GM20431 (cell line): ENCODE data around the gene SSTR3.
"Not testable (repeated sequence)": the region's sequence is repeated elsewhere in the genome, so short reads cannot be mapped to it uniquely, and the experiment has no call there.

Source experiments
- in situ Hi-C: fragments of 300-500 bp; cut with MseI, MboI; formaldehyde crosslinking; loops from one replicate; pipeline ENCODE4 v1.15.0; 2020; ENCODE audit warnings: low sequenced_read_pairs; ENCODE audit not compliant: unreplicated experiment

Gene SSTR3

DNA sequence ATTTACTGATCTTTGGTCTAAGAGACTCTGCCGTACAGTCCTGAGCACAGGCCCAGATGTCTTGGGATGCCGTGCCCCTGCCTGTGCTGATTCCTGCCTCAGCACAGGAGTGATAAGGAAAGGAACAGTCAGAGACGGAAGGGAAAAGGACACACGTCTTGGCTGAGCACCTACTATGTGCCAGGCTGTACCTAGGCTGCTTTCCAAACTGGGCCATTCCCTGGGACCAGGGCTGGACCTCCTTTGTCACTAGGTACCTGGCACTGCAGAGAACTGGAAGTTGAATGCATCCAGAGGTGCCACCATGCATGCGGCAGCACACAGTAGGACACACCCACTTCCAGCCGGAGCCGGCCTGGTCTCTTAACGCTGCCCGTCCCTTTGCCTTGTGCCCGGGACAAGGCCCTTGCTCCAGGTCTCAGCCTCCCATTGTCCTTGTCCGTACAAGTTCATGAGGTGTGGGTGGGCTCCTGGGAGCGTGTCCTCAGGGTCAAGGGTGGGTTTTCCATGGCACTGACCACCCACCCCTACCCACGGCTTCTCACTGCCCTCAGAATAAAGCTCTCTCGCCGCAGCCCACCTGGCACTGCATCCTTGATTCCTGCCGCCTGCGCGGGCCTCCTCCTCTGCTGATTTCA is 1.1 kb upstream of the SSTR3 start:
- in situ Hi-C loops = no loop called here

DNA sequence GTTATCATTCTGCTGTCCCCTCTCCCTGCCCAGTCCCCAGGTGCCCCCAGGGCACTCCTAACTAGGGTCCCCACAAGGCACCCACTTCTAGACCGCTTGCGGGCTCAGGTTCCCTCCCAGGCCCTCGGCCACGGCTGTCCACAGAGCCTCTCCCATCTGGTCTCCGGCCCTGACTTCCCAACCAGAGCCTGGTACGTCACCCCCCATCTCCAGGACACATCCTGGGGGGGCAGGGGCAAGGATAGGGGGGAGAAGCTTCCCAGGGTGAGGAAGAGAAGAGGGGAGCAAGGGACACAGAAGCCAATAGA is 457 bp downstream of the SSTR3 start:
- in situ Hi-C loops = no loop called here

DNA sequence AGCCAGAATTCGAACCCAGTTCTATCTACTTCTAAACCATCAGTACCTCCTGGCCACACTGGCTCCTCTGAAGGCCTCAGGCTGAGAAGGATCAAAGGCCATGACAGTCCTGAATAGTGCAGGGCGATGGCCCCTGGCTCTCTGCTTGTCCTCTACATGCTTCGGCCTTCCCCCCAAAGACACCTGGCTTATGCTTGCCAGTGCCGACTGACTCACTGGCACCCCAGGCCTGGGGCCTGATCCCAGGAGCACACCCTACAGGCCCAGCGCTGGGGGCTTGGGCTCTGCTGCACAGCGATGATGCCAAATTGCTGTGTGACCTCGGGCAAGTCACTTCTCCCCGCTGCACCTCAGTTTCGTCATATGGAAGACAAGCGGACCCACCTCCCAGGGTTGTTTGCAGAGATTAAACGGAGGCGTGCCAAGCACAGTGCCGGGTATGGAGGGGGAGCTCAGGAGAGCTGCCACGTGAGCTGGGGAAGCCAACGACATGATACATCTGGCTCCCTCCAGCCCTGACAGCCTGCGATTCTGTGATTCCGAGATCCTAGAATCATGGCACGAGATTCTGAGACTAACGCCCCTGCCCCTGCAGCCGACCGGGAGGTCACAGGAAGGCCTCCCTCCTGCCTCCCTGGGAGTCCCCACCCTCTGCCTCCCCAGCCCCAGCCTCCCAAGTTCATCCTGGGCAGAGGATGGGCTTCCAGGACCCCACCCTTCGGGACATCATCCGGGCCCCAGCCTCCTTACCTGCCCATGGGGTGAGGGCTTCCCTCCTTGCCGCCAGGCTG is 1.0 kb downstream of the SSTR3 start:
- in situ Hi-C loops = no loop called here

DNA sequence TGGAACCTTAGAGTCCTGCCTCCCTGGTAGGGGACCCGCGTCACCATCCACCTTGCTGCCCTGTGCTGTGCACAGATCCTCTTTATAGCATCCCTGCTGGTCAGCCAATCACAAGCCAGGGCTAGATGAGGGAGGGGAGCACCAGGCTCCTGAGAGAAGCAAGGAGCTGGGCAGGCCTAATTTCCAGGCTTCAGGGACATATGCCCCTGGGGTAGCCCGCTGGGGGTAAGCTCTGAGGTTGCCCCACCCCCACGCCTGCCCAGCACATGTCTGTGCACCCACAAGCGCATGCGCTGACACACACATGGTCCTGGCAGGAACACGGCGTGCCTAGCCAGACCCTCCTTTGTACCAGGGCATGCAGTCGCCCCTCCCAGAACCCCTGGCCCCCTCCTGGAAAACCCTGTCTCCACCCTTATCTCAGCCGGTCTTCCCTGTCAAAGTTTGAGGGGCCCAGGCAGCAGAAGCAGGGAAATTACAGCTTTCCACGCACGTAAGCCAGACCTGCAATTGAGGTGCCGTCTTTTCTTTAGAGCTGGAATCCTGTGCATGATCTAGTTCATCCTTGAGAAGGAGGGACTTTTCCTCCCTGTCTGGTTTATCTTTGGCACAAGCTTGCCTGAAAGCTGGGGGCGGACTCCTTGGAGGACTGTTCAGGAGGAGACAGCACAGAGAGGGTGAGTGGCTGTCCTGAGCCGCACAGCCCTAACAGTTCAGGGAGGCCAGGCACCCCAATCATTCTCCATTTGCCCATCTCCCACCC is 2.1 kb downstream of the SSTR3 start:
- in situ Hi-C loops = no loop called here

DNA sequence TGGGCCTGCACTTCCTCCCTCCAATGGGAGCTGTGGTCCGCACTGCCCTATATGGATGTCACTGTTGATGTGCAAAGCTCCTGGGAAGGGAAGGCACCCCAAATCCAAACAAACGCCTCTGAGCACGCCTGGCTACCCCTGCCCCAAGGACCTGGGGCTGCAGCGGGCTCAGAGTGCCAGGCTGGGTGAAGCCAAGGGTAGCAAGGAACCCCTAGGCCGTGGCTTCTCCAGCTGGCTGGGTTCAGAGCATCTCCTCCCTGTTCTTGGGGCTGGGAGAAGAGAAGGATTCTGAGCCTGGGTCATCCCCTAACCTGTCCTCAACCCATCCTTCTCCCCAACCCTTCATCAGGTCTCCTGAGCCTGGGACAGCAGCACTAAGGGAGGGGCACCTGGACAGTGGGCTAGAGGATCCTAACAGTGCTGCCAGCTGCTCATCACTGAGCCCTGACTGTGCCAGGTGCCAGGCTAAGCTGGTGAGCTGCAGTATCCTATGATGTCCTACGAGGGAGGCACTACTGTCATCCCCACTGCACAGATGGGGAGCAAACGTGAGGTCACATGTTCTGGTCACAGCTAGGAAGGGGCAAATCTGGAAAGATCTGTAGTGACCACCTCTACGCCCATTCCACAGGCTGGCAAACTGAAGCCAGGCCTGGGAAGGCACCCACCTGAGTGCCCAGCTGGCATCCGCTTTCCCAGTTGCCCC is 3.0 kb downstream of the SSTR3 start:
- in situ Hi-C loops = no loop called here

DNA sequence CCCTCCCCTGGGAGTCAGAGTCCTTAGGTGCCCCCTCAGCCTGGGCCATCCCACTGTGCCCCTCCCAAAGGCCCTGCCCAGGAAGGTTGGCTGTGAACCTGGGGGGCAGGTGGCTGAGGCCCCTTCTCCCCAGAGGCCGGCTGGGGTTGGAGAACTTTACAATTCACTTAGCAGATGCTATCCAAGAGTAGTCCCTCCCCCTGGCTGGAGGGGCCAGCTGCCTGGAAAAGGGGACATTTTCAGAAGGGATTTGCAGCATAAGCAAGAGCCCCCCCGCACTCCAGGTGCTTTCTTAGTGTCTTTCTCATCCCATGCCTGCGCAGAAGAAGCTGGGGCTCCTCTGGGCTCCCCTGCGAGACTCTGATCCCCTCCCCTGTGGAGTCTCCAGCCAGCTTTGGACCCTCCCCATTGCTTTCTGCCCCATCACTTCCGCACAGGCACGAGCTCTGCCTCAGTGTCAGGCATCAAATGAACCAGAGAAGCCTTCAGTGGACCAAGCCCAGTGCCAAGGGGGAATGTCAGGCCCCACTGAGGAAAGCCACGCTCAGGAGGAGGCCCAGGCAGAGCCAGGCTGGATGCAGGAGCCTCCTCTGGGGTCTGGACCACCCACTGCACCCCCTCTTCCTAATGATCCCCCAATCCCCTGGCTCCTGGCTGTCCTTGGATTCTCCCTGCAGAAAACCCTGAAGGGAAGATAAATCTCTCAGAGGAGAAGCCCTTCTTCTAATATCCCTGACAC is 3.7 kb downstream of the SSTR3 start:
- in situ Hi-C loops = no loop called here

DNA sequence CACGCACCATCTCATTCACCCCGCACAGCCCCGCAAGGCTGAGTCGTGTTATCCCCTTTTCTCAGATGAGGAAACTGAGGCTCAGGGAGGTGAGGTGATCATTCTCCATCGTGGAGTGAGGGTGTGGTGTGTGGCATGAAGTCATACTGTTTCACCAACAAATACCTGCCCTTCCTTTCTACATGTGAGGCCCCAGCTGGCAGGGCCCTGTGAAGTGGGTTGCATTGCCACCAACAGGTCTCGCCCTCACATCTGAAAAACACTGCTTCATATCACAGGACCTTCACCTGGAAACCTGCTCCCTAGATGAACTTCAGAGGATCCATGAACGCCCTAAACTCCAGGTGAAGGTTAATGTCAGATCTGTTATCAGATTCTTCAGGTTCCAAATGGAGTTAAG is 4.3 kb downstream of the SSTR3 start:
- in situ Hi-C loops = no loop called here

DNA sequence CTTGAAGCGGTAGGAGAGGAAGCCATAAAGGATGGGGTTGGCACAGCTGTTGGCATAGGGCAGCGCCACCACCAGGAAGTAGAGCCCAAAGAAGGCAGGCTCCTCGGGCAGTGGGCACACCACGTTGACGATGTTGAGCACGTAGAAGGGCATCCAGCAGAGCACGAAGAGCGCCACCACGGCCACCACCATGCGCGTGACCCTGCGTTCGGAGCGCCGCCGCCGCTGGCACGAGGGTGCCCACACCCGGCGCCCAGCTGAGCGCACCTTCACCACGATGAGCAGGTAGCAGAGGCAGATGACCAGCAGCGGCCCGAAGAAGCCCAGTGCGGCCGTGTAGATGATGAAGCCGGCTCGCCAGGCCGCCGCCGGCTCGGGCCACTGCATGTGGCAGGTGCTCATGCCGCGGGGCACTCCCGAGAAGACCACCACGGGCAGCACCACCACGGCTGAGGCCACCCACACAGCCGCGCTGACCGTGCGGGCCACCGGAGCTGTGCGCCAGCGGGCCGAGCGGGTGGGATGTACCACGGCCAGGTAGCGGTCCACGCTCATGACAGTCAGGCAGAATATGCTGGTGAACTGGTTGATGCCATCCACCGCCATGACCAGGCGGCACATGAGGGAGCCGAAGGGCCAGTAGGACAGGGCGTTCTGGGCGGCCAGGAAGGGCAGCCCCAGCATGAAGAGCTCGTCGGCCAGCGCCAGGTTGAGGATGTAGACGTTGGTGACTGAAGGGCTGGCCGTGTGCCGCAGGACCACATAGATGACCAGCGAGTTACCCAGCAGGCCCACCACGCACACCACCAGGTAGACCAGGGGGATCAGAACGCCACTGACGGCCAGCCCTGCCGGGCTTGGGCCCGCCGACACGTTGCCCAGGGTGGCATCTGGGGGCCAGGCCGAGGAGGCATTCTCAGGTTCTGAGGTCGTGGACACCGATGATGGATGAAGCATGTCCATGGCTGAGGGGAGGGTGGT is 5.1 kb downstream of the SSTR3 start:
- in situ Hi-C loops = no loop called here

DNA sequence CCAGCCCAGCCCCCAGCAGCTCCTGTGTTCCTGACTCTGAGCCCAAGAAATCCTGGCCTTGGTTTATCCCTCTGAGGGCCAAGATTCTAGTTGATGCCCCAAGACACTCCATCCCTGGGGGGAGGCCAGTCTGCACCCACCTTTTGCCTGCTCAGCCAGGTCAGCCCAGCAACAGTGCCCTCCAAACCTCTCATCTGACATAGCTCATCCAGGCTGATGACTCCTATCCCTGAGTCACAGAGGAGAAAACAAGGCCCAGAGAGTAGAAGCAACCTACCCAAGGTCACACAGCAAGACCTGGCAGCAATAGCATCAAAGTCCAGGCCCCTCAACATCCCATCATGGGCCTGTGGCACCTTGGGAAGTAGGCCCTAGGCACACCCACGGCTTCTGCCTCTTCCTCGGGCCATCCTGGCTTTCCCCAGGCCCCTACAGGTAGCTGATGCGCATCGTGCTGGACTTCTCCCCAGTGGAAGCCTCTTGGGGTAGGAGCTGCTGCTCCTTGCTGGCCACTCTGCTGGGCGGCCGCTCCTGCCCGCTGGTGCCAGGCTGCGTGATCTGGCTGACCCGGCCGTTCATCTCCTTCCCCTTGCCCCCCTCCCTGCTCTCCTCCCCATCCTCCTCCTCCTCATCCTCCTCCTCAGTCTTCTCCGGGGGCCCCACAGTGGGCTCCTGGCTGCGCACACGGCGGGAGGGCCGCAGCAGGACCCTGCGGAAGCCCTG is 6.0 kb downstream of the SSTR3 start:
- in situ Hi-C loops = no loop called here

DNA sequence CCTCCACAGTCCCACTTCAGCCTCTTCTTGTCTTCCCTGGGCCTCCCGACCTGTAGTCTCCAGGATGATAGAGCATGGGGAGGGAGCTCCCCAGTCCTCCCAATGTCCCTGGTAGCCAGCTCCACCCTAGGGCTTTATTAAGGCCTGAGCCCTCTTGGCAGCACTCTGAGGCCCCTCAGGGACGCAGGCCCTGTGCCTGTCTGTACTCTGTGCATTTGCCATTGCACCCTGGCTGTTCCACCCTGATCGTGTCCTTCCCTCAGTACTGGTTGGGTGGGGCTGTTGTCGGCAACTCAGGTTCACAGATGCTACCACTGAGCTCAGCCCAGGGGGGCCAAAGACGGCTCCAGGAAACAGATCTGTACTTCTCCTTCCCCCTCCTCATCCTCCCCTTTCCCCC is 7.2 kb downstream of the SSTR3 start:
- in situ Hi-C loops = no loop called here

DNA sequence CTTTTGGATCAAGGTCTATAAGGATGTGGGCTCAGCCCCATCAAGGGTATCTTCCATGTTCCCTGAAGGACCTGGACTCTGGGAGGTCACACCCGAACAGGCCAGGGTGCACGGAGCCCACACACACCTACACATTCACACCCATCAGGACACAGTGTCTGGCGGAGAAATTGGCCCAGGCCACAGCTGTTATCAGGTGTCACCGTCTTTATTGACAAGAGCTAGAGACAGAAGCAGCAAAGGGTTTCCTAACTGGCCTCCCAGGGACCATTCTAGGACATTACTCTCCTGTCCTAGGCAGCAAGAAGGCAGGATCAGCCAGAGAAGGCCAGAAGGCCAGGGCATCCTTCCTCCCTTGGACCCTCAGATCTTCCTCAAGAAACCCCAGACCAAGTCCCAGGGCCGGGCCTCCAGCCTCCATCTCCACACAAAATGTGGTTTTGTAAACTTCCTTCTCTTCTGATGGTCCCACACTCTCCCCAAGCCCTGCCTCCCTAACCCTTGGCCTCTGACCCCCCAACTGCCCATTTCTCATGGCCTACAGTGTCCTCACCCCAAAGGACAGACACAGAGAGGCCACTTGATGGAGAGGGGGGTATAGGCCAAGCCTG is 8.1 kb downstream of the SSTR3 start:
- in situ Hi-C loops = no loop called here

DNA sequence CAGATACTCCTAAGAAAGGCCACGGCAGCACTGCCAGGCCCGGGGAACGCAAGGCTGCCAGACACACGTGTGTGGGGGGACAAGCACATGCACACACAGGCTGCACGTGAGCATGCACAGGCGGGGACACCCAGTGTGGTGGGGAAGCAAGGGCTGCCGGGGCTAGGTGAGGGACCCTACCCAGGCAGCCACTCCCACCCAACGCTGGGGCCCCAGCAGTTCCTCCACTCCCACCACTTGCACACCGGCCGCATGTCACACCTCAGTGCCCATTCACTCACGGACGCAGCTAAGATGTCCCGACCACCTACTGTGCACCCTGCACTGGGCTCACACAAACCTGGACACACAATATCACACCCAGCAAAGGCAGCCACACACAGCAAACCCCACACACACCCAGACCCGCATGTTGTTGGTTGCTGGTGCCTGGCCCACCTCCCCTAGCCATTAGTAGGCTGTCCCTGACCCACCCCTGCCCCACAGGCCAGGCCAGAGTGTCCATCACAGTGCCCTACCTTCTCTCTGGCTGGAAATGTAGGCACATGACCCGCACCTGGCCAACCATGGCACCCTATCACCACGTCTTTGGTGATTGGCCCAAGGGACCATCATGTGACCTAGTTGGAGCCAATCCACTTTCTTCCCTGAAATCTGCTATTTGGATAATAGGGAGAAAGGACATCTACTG is 8.8 kb downstream of the SSTR3 start:
- in situ Hi-C loops = no loop called here

DNA sequence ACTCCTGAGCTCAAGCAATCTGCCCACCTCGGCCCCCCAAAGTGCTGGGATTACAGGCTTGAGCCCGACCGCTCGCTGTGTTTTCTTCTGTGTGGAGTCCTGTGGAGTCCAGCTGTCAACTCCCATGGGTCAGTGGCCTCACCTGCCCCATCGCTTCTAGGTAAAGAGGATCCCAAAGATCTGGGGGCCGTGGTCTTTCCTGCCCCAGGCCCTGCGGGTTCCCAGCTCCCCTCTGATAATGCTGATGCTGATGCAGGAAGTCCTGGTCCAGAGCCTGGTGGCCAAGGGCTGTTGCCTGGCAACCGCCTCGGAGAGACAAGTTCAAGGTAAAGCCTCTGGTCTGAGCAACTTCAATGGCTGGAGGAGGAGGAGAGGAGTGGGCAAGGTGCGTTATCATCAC is 9.6 kb downstream of the SSTR3 start:
- in situ Hi-C loops = no loop called here

DNA sequence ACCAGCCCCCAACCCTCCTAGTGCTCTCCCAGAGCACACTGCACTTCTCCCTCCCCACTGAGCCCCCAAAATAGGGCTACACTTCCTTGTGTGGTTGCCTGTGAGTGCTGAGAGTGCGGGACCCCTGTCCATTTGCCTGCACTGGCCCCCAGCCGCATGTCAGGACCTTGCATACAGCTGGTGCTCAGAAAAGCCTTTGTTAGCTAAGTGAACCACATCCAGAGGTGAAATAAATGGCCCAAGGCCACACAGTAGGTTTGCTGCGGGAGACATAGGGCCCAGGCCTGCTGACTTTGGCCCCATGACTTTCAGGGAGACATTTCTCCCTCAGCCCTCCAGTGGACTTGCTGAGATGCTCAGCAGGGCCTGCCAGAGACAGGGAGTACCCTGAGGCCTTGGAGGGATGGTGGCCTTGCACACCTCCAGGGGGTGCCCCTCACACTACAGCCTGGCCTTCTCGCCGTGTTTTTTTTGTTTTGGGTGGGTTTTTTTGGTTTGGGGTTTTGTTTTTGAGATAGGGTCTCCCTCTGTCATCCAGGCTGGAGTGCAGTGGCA is 10.2 kb downstream of the SSTR3 start:
- in situ Hi-C loops = no loop called here

DNA sequence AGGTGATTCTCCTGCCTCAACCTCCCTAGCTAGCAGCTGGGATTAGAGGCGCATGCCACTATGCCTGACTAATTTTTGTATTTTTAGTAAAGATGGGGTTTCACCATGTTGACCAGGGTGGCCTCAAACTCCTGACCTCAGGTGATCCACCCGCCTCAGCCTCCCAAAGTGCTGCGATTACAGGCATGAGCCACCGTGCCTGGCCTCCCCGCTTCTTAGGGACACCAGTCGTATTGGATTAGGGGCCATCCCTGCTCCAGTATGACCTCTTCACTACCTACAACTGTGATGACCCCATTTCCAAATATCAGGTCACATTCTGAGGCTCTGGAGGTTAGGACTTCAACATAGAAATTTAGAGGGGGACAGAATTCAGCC is 10.8 kb downstream of the SSTR3 start:
- in situ Hi-C loops = not testable (repeated sequence)

DNA sequence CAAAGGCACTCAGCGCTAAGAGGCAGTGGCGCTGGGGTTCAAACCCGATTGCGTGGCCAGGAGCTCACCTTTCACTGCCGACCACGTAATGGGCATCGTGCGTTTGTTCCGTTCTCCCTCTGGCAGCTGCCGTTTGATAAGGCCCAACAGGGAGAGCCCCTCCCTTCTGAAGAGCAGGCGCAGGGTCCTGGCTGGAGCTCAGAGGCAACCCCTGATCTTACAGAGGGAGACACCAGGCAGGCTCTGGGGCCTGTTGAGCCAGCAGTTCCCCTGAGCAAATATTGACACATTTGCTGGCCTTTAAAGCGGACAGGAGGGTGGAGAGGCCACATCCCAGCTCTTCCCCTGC is 12.5 kb downstream of the SSTR3 start:
- in situ Hi-C loops = no loop called here

DNA sequence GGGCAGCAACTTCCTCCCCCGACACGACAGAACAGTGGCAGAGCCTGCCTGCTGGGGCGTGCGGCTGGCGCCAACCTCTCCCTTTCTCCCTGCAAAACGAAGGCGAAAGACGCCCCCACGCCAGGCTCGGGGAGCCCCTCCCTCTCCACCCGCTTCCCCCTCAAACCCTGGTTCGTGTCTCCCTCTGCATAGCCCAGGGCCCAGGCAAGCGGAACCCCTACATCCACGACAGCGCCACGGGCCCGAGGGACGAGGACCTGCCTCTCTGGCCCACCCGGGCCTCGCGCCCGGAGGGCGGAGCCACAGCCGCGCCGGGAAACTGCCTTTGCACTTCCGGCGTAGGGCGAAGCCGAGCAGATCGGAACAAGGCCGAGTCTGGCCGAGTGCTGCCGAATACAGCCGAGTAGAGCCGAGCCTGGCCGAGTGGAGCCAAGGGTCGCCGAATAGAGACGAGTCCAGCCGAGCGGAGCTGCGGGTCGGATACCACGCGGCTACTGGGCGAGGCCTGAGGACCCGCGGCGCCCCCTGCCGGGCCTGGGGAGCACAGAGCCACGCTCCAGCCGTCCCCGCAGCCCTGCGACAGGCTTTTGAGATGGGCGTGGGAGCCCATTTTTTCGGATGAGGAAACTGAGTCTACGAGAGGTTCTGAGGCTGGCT is 13.0 kb downstream of the SSTR3 start:
- in situ Hi-C loops = no loop called here
